ENCODE data around the gene TMEM174.

Gene TMEM174, protein sequence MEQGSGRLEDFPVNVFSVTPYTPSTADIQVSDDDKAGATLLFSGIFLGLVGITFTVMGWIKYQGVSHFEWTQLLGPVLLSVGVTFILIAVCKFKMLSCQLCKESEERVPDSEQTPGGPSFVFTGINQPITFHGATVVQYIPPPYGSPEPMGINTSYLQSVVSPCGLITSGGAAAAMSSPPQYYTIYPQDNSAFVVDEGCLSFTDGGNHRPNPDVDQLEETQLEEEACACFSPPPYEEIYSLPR

DNA sequence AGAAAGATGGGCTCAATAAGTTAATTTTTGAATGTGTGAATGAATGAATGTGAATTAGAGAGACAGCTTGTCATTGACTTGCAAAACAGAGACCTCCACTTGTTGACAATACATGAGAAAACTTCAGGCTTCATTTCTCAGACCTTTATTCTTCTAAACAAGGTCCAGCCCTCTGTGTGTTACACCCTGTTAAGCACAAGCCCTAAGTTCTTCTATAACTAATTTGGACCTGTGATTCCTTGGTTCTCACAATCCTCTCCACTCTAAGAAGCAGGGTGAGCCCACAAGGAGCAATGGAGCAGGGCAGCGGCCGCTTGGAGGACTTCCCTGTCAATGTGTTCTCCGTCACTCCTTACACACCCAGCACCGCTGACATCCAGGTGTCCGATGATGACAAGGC lies at the start of gene TMEM174:
TMEM174 (plus strand) TSS at position 243 of the 400 bp plus-strand sequence; CDS start at position 294, 51 bp downstream.
- in situ Hi-C loops (cut with MboI; ENCODE audit: low sequenced_read_pairs) = no loop called here

DNA sequence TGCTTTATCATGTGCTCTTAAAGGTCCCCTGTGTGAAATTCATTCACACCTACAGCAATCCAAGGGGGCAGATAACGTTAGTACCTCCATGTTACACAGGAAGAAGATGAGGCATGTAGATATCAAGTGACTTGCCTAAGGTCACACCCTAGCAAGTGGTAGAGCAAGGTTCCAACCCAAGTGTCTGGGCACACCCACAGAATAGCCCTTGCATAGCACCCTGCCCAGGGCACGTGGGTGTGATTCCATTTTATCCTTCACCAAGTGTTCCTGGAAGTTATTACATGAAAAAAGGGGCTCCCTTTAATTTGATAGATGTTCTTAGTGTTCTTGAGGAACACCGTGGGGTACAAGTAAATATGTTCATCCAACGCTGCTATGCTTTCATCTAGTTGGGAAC lies 47.7 kb upstream of the TMEM174 start:
- in situ Hi-C loops (cut with MboI; ENCODE audit: low sequenced_read_pairs) = no loop called here

DNA sequence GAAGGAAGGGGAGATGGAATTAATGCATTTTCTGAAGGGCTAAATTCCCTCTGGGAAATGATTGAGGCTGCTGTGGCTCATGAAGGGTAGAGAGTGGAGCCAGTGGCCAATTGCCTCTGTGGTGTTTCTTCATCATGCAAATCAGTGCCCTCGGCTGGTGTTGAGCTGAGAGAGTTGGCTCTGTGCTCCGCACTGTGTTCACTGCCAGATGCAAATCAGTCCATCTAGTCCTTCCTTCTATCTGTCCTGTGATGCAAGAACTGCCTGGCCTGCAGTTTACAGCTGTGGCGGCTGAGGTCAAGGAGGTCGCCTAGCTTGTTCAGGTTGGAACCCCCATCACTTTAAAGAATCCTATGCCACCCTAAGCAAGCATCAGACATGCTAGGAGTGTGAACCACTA lies 46.6 kb upstream of the TMEM174 start:
- in situ Hi-C loops (cut with MboI; ENCODE audit: low sequenced_read_pairs) = no loop called here

DNA sequence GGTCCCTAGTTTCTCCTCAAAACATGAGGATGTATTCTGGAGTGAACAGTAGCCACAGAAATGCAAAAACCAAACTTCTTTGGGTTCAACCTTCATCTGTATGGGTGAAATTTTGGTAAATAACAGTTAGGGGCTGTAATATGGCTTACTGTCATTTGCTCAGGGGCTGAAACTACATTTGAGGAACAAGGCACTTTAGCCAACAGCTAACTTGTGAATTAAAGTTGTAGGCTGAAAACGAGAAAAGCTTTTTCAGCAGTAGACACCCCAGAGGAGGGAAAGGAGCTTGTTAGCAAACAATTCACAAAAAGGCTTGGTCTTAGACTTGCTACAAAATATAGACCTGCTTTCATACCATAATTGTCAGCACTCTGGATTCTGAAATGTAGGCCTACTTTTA lies 46.0 kb upstream of the TMEM174 start:
- in situ Hi-C loops (cut with MboI; ENCODE audit: low sequenced_read_pairs) = no loop called here

DNA sequence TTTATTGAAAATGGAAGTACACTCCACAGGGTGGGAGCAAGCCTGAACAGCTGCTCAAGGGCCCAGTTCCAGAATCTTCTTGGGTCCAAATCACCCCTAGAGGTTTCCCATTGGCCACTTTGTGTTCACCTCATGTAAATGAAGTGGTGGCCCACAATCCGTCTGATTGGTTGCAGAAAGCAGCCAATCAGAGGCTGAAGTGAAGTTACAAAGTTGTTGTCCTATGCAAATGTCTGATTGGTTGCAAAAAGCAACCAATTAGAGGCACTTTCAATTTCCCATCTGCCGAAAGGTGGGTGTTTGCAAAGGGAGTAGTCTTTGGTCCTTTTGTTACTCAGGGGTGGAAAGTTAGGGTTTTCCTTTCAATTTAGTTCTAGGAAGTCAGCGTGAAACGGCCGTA lies 43.9 kb upstream of the TMEM174 start:
- in situ Hi-C loops (cut with MboI; ENCODE audit: low sequenced_read_pairs) = no loop called here

DNA sequence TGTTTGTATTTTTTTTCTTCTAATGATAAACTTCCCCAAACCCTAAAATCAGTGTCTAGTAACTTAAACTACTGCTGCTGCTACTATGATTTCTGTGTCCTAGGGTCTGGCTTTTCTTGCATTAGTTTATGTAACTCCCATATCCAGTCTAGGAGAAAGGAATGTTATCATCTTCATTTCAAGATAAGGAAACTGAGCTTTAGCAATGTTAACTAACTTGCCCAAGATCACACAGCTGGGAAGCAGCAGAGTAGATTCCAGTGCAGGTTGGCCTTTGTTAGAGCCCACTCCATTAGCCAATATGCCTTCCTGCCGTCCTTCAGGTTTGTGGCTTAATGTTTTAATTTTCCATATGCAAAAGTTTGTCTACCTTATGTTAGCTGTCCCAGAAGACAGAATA lies 42.2 kb upstream of the TMEM174 start:
- in situ Hi-C loops (cut with MboI; ENCODE audit: low sequenced_read_pairs) = no loop called here

DNA sequence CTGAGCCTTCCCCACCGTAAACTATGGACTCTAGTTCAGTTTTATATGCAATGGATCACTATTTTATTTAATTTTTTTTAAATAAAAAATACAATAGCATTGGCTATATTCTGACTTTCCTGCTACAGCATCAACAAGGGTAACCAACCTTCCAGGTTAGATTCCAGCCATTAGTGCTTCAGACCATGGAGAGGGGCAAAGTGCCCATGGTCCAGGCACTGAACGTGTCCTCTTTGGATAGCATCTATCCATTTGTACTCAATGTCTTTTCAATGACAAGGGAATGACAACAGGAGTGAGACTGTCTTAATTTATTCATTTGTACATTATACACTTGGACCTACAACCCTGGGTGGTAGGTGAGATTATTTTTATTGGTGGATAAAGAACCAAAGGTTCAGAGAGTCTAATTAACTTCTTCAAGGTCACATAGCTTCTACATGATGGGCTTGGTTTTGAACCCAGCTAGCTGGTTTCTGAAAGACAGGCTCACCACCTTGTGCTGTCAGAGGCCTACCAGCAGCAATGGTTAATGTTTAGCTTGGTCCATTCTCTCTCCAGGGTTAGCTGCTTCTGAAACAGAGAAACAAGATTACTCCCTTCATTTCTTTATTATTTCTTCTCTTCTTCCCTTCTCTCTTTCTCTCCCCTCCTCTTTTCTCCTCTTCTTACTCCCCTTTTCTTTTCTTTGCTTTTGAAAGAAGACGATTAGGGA lies 41.1 kb upstream of the TMEM174 start:
- in situ Hi-C loops (cut with MboI; ENCODE audit: low sequenced_read_pairs) = no loop called here

DNA sequence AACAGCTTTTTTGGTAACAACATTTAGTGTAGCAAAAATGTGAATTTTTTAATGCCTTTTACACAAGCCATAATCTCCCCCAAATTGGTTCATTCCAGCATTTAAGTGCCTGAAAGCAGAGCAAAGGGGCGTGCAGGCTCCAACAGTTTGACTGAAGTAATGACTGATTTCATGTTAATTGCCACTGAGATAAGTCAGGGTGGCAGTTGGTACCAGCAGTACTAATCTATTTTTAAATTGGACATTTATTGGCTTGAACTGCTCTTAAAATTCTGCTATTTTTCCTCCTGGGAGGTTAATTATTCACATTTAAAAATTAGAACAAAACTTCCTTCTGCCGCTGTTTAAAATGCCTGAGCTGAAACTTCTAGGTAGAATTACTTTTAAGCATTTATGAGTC lies 40.2 kb upstream of the TMEM174 start:
- in situ Hi-C loops (cut with MboI; ENCODE audit: low sequenced_read_pairs) = no loop called here

DNA sequence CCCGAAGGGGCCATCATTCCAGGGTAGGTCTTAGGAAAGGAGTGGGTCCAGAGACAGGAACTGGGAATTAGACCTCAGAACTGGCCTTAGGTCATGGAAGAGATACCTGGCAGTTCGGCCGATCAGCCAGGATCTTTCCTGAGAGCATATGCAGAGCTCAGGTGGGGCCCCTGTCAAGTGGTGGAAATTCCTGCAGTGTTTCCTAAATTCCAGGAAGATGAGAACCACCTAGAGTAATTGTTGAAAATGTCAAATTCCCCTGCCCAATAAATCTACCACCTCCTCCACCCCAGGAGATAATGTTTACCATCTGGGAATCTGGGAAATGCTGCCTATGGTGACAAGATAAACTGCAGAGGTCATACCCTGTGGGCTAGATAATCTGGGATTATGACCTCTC lies 38.0 kb upstream of the TMEM174 start:
- in situ Hi-C loops (cut with MboI; ENCODE audit: low sequenced_read_pairs) = no loop called here

DNA sequence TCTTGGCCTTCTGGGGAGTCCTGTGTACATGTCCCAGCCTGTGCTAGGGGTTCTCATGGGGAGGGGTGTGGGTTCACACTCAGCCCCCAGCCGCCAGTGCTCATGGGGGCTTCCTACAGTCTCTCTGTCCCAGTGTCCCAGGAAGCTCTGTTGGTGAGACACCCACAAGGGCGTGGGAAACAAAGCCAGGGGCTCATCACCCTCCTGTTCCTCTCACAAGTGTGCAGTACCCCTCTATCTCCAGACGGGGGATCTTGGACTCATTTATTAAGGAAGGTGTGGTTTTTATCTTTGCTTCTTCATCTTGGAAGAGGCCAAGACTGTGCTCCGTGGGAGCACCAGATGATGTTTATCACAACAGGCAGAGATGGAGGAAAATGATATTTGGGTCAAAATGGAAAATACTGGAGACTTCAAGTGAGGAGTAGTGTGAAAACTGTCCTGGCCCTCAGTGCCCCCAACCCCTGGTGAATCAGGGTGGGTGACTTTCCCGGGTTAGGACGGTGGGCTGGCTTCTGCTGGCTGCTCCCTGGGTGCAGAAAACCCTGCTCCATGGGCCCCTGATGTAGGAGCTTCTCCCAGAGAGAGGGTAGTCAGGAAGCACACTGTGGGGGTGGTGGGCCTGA lies 37.5 kb upstream of the TMEM174 start:
- in situ Hi-C loops (cut with MboI; ENCODE audit: low sequenced_read_pairs) = no loop called here

DNA sequence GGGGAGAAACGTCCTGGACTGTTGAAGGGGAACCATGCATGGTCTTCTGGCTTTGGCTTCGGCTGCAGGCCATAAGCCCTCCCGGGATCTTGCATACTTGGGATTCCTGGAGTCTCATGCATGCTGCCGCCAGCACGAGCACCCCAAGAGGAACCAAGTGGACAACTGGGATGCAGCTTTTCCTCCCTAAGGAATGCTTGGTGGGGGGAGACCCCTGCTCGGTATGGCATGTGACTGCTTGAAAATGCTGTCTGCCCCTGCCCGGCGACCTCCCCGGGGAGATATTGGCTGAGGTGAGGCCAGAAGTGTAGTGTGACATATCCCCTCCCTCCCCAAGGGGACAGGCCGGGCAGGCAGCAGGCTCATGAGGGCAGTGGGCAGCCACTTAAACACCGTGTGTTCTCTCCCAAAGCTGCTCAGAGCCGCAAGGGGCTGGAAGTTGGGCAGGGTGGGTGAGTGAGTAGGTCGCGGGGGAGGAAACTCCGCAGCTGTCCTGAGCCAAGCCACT lies 36.9 kb upstream of the TMEM174 start:
- in situ Hi-C loops (cut with MboI; ENCODE audit: low sequenced_read_pairs) = no loop called here

DNA sequence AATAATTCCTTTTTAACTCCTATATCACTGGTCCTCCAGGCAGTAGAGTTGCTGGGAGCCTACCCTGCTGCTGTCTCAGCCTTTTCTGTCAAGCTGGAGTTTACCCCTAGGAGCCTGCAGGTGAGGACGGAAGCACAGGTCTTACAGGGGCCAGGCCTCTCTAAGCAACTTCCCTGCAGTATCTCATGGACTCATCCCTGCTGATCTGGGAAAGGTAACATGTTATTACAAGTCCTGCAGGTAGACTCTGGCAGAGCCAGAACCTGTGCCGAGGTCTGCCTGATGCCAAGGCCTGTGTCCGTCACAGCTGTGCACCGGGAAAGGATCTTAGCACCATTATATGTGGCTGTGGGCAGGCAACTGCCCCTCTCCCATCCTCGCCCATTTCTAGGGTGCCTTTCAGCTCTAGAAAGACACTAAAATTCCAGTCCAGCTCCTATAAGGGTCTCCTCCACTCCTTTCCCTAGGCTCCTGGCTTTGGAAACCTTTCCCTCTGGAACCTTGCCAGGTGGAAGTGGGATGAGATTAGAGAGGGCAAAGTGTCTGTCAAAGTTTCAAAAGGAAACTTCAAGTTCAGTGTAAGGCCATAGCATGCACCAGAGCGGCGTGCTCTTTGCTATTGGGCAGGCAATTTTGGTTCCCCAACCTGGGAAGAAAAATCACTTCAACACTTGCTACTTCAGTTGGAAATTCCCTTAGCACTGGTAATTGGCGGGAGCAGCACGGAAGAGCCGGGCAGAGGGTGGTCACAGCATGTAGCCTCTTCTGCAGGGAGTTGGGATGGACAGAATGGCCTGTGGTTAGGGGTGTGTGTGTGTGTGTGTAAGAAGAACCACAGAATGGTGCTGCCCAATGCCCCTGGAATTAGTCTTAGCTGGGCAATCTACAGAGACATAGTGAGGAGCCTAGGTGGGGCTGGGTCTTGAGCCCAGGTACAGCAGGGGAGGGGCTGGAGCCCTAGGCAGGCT lies 35.1 kb upstream of the TMEM174 start:
- in situ Hi-C loops (cut with MboI; ENCODE audit: low sequenced_read_pairs) = no loop called here

DNA sequence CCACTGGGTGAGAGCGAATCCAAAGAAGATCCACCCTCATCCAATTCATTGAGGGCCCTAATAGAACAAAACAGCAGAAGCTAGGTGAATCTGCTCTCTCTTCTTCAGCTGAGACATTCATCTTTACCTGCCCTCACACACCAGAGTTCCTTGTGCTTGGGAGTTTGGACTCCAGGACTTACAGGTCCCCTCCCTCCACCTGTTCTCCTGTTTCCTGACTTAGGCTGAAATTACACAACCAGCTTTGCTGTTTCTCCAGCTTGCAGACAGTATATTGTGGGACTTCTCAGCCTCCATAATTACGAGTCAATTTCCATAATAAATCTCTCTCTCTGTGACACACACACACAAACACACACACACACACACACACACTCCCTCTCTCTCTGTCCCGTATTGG lies 33.5 kb upstream of the TMEM174 start:
- in situ Hi-C loops (cut with MboI; ENCODE audit: low sequenced_read_pairs) = no loop called here

DNA sequence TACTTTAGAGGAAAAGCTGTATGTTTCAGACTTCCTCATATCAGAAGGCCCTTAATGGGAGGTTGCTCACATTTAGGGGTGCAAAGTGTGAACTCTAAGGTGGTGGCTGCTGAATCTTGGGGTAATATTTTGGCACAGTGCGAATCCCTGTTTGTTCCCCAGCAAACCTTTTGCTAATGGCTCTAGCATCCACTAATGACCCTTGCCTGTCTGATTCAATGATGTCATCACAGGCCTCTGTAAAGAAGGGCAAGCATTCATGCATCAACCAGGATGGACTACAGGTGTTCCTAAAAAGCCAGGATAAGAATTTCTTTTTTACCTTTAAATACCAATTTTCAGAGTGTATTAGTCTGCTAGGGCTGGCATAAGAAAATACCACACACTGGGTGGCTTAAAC lies 32.2 kb upstream of the TMEM174 start:
- in situ Hi-C loops (cut with MboI; ENCODE audit: low sequenced_read_pairs) = no loop called here

DNA sequence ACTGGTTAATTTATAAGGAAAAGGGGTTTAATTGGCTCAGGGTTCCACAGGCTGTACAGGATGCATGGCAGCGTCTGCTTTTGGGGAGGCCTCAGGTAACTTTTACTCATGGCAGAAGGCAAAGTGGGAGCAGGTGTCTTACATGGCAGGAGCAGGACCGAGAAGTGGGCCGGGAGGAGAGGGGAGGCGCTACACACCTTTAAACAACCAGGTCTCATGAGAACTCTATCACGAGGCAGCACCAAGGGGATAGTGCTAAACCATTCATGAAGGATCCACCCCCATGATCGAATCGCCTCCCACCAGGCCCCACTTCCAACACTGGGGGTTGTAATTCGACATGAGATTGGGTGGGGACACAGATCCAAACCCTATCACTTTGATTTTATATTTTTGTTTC lies 31.0 kb upstream of the TMEM174 start:
- in situ Hi-C loops (cut with MboI; ENCODE audit: low sequenced_read_pairs) = no loop called here

DNA sequence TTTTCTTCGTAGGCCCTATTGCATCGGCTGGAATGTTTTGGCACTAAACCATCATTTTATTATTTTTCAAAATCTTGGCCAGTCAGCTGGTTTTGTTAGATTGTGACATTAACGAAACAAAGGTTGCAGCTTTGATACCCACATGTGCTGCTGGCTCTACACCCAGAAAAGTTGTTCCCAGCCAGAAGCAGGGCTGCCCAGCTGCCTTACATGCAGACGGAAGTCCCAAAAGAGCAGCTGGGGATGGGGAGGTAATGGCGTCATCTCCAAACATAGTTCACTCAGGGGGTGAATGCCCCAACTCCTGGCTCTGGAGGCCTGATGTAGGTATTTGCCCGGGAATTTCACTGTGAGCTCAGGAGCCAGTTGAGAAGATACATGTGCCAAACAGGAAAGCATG lies 29.3 kb upstream of the TMEM174 start:
- in situ Hi-C loops (cut with MboI; ENCODE audit: low sequenced_read_pairs) = no loop called here

DNA sequence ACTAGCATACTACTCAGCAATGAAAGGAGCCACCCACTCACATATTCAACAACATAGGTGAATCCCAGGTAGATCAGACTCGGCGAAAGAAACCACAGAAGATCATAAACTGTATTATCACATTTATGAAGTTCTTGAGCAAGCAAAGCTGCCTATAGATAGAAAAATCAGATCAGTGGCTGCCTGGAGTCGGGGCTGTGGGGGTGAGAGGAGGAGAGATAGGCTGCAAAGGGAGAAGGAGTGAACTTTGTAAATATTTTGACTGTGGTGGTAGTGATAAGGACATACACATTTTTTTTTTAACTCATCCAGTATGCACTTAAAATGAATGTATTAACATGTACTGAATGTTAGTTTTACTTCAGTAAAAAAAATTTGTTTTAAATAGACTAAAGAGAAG lies 23.5 kb upstream of the TMEM174 start:
- in situ Hi-C loops (cut with MboI; ENCODE audit: low sequenced_read_pairs) = no loop called here

DNA sequence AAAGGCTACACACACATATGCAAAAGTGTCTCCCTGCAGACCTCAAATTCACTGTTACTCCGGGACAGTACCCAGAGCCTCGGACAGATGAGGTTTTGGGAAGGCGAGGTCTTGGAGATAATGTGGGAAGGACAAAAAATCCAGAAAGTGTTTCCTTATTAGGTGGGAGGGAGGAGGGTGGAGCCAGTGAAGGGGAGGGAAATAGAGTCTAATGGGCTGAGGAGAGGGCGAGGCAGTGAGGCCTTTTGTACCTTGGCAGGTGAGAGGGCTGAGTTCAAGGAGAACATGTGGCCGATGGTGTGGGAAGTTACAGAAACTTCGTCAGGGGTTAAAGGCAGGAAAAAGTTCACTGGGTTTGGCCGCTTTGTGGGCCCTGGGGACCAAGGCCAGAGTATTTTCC lies 22.1 kb upstream of the TMEM174 start:
- in situ Hi-C loops (cut with MboI; ENCODE audit: low sequenced_read_pairs) = no loop called here

DNA sequence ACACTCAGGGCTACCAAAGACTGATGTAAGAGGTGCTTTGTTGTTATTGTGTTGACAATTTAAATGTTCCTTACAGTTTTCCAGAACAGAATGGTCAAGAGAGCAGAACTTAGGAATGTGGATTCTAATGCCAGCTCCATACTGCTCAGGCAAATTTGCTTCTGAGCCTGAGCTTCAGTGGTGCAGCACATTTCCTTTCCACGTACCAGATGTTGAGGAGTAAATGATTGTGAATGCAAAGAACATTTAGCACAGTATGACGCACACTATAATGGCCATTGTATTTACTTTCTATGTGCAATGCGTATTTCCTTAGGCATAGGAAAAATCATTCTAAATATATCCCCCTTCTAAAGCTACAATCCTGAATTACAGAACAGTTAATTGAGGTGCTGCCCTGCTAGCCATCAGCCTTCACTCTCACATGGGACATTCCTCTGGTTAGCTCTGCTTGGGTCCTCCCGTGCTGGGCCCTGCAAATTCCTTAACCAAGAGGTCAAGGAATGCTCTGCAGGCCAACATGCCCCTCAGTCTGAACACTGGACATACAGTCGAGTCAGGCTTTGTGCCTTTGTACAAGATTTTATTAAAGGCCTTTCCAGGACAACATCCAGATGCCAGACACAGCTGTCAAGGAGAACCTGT lies 21.1 kb upstream of the TMEM174 start:
- in situ Hi-C loops (cut with MboI; ENCODE audit: low sequenced_read_pairs) = no loop called here
